HuH-7.5 (cell line): ENCODE results near the gene JAZF1.
A peak's percentile ranks its signal among the peaks of the same experiment; 100 is the strongest.

Source experiments
- DNase-seq: peaks from one replicate; pipeline ENCODE4 v3.0.0; 2011; ENCODE audit warnings: low spot score

JAZF1 gene

GRCh38 chr7:28075674-28076358, 104.8 kb downstream of the JAZF1 start:
- no peak for DNase-seq

GRCh38 chr7:28072876-28073514, 107.6 kb downstream of the JAZF1 start:
- no peak for DNase-seq

GRCh38 chr7:28071570-28071969, 109.0 kb downstream of the JAZF1 start:
- no peak for DNase-seq

- DNase-seq: no peak
Measured at GRCh38 chr7:28070297-28071055, 110.1 kb downstream of the JAZF1 start.

- DNase-seq: no peak
Measured at GRCh38 chr7:28069807-28070206, 110.8 kb downstream of the JAZF1 start.

- DNase-seq: no peak
Measured at GRCh38 chr7:28069388-28069787, 111.2 kb downstream of the JAZF1 start.

- no peak for DNase-seq
Measured at GRCh38 chr7:28068811-28069216, 111.8 kb downstream of the JAZF1 start.

GRCh38 chr7:28067171-28067570, 113.4 kb downstream of the JAZF1 start:
- no peak for DNase-seq

GRCh38 chr7:28065721-28066285, 114.8 kb downstream of the JAZF1 start:
- no peak for DNase-seq

GRCh38 chr7:28065308-28065707, 115.3 kb downstream of the JAZF1 start:
- no peak for DNase-seq

GRCh38 chr7:28064437-28064836, 116.2 kb downstream of the JAZF1 start:
- DNase-seq: no peak

- peak; percentile 31 for DNase-seq
Measured at GRCh38 chr7:28062197-28062991, 118.2 kb downstream of the JAZF1 start.

GRCh38 chr7:28061824-28062196, 118.8 kb downstream of the JAZF1 start:
- no peak for DNase-seq

GRCh38 chr7:28060371-28060950, 120.1 kb downstream of the JAZF1 start:
- DNase-seq: no peak

- no peak for DNase-seq
Measured at GRCh38 chr7:28055161-28055544, 125.4 kb downstream of the JAZF1 start.

- DNase-seq: no peak
Measured at GRCh38 chr7:28054531-28055160, 125.9 kb downstream of the JAZF1 start.

GRCh38 chr7:28052933-28053332, 127.7 kb downstream of the JAZF1 start:
- no peak for DNase-seq

- DNase-seq: no peak
Measured at GRCh38 chr7:28048694-28049093, 131.9 kb downstream of the JAZF1 start.

- no peak for DNase-seq
Measured at GRCh38 chr7:28046035-28046434, 134.6 kb downstream of the JAZF1 start.

GRCh38 chr7:28045592-28045991, 135.0 kb downstream of the JAZF1 start:
- no peak for DNase-seq

- no peak for DNase-seq
Measured at GRCh38 chr7:28044825-28045224, 135.8 kb downstream of the JAZF1 start.
